ENCODE data around the gene GPR84.

Gene GPR84

DNA sequence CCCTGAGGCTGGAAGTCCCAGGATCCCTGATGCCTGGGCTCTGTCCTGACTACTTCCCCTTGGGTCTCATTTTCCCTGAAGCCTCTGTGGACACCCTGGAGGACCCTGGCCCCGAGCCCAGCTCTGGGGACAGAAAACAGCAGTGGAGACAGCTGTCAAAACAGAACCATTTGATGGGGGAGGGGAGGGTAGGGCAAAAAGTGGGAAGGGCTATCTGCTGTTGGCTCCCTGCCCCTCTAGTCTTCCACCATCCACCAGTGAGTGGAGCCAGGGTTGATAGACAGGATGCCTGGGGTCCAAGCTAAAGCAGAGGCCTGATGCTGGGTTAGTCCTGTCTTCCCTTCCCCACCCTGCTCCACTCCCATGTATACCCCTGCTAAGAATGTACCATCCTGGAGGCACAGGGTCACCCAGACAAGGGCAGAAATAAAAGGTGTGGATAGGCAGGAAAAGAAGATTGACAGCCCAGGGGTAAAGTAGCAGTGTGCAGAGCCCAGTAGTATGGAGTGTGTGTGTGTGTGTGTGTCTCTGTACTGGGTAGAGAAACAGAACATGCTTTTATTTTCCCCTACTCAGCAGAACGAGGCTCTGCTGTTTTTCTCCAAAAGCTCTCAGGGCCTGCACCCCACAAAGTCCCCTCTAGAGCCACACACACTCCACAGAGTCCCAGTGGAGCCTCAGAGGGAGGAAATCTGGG lies 10.4 kb upstream of the GPR84 start:
- no peak for DNase-seq (ENCODE audit: low spot score)

DNA sequence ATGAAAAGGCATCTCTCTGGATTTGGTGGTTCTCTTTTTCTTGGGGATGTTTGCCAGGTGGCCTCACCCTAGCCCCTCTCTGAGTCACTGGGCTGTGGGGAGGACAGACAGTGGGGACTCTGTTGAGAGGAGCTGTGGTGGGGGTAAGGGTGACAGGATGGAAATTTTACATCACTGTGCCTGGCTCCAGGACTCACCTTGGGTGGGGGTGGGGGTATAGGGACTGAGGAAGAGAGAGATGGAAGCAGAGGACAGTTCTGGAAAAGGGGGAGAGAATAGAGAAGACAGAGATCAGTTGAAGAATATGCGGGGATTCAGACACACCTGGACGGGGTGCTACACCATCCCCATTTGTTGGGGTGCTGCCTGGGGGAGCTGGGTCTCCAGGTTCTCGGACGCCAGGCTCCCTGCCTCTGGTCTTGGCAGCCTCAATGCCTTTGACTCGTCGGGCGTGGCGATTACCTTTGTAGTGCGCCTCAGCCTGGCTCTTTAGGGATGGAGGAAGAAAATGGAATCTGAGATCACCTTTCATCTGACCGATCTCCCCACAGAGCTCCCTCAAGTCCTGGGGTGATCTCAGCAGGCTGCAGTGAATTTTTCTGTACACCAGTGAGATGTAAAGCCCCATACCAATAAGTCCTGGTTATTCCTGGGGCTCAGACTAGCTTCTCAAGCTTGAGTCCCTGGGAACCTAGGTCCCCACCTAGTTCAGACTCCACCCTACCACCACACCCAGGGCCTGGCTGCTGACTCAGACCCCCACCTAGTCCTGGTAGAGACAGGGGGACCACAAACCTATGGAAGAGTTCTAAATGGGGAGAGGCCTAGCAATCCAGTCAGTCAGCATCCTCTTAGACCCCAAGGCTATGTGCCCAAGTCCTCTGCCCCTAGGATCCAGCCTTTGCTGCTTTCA lies 9.6 kb upstream of the GPR84 start:
- DNase-seq (ENCODE audit: low spot score): no peak

DNA sequence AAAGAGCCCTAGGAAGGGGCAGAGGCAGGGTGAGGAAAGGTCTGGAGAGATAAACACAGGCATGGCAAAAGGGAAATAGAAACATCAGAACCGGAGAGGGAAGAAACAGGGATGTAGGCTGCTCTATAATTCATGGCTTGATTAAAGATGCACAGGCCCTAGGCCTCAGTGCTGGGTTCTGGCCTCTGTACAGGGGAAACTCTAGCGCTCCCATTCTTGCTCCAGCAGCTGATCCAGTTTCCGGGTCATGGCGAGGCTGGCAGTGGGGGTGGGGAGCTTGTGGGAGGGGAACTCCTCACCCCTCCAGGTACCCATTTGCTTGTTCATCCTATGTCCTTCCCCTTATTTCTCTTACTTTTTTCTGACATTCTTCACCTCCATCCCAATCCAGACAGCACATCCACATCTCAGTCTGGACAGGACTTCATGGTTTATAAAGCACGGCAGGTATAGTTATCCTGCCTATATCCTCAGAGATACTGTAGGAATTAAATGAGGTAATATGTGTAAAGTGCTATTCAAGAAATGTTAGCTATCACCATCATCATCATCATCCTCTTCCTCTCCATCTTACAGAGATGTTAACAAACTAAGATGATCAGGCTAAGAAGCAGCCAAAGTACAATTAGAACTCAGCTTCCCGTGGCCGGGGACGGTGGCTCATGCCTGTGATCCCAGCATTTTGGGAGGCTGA lies 8.0 kb upstream of the GPR84 start:
- DNase-seq (ENCODE audit: low spot score): no peak

GRCh38 chr12:54371328-54372112 lies 7.2 kb upstream of the GPR84 start:
- DNase-seq (ENCODE audit: low spot score): no peak

DNA sequence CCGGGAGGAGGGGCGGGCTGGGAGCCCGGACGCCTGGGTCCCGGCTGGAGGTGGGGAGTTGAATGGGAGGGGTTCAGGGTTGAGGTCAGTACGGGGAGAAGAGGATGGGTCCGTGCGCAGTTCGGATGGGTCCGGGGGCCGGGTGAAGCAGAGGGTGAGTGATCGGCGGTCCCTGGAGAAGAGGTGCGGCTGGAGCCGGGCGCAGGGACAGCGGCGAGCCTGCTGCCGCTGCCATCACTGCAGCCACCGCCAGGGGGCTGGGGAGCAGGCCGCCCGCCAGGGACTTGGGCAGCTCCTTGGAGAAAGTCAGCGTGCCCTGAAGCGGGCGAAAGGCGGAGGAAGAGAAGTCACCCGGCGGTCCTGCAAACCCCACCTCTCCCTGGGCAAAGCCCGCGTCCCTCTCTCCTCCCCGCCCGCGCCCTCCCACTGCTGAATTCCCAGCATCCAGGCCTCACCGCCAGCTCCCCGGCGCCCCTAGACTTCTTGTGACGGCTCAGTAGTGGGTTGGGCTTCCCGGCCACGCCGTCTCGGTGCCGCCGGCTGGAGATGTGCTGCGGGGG lies 6.0 kb upstream of the GPR84 start:
- peak; percentile 87 for DNase-seq (ENCODE audit: low spot score)

DNA sequence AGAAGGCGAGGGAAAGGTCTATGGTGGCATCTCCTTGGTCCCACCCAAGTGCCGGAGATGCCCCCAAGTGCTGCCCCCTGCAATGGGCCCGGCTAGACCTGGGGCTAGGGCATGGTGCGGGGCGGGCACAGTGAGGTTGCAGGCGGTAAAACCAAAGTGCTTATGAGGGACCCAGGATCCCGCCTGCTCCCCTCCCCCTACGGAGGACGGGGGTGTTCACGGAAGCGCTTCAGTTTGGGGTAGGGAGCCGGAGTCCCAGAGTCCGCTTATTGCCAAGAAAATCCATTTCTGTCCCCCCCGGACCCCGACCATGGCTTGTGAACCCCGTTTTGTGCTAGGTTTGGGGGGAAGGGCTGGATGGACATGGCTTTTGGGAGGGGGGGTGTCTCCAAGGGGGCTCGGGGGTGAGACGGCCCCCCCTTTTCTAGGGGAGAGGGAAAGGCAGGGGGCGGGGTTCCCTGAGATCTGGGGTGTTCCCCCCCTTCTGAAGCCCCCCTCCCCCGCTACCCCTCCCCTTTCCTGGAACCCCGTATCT lies 5.4 kb upstream of the GPR84 start:
- no peak for DNase-seq (ENCODE audit: low spot score)

GRCh38 chr12:54368709-54369596 lies 4.7 kb upstream of the GPR84 start:
- peak; percentile 96 for DNase-seq (ENCODE audit: low spot score)

DNA sequence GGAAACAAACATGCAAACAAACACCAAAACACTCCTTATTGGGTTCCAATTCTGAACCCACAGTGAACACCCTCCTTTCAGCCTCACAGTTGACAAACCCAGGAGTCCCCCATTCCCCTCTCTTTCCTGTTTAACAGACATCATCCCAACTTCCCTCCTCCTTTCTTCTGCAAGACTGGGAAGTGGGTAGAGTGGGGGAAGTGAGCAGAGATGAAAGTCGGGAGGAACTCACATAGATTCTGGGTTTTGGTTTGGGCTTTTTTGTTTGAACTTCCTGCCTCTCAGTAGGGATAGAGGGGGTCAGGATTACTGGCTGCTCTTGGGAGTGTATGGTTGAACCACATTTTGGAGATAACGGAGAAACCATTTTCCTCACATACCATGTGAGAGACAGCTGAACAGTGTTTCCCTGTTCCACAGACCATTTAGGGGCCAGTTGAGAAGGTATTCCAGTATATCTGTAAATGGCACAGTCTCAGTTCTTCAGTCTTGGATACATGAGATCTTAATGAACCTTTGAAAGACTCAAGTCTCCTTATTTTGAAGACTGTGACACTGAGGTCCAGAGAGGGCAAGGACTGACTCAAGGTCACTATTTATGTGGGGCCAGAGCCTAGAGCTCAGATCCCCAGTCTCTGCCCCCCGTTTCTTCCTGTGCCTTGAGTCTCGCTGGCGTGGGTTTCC lies 3.9 kb upstream of the GPR84 start:
- no peak for DNase-seq (ENCODE audit: low spot score)

GRCh38 chr12:54363618-54364017 lies 668 bp downstream of the GPR84 start:
- no peak for DNase-seq (ENCODE audit: low spot score)

GRCh38 chr12:54363047-54363446 lies 1.2 kb downstream of the GPR84 start:
- DNase-seq (ENCODE audit: low spot score): no peak

GRCh38 chr12:54360717-54361456 lies 3.4 kb downstream of the GPR84 start:
- DNase-seq (ENCODE audit: low spot score): no peak

DNA sequence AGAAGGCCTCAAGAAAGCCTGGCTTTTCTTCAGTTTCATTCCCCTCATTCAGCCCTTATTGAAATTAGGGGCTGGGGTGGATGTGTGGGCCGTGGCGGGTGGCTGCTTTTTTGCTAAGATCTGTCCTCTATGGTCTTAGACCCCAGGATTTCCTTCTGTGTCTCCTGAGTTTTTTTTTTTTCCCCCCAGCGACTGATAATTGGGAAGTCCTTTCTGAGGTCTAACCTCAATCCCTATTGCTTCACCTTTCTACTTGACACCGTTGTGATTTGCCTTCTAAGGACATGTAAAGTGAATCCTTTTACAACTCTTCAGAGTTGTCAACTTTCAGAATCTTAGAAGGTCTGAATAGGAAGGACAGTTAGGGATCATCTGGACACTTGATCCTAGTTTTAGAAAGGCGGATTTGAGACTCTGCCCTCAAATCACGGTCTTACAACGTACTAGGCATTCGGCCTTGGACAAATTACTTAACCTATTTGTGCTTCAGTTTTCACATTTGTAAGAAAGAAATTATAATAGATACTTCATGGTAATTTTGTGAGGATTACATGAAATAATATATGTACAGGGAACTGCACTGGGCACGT lies 4.4 kb downstream of the GPR84 start:
- DNase-seq (ENCODE audit: low spot score): no peak

GRCh38 chr12:54358945-54359761 lies 5.1 kb downstream of the GPR84 start:
- DNase-seq (ENCODE audit: low spot score): peak; percentile 99

DNA sequence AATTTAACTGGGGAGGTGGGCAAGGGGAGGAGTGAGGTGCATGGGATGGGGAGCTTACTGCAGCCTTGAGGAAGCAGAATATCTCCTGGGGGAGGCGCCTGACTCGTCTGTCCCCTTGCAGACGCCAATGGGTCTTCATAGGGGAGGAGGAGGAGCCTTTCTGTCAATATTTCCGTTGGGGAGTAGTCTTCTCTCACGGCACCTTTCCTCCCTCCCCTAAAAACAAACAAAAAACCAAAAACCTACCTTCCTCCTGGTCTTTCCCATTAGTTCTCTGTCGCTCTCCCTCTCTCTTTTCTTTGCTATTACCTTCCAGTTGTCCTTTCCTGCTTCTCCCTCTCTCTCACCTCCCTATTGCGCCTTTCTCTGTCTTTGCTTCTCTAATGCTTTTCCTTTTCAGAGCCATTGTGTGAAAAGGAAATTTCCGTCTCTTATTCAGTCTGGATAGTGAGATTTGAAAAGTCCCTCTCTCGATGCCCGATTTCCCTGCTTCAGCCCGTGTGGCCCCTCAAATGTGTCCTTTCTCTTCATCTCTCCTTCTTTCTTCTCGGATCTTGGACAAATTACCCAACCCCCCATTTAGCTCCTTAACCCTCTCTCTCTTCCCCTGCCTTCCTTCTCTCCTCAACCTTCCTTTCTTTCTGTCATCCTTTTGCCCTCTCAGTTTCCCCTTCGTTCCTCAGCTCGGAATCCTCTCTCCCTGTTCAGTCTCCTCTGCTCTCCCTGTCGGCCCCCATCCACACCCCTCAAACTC lies 5.9 kb downstream of the GPR84 start:
- no peak for DNase-seq (ENCODE audit: low spot score)

GRCh38 chr12:54357506-54358190 lies 6.6 kb downstream of the GPR84 start:
- DNase-seq (ENCODE audit: low spot score): no peak

DNA sequence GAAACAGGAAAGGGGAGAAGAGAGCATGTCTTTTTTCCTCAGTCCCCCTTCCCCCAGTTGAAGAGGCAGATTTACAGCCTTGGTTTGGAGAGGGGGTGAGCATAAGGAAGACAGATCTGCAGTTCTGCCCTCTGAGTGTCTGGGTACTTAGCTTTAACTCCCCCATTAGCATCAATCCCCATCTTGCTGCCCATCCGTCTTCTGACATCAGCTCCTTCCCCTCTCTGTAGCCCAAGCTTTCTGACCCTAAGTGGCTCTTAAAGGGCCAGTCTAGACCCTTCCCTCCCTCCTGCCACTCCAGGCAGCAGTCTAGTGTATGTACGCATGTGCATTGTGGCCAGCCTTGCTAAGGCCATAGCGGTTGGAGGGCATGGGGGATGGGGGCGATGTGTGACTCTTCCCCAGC lies 7.3 kb downstream of the GPR84 start:
- no peak for DNase-seq (ENCODE audit: low spot score)
